ENCODE results near the gene TBC1D1. TPM values are rescaled to one million over a fixed set of nuclear protein-coding genes. Genes with fewer than 3 reads are reported as not detected.

Gene TBC1D1
- total RNA-seq, 3 donors from 2014 or later (not counting 1 experiment from before 2014, with no cell fraction given) = 59.2 to 78.6 (median 68.5) TPM

- H3K36me3 Mint-ChIP-seq = no peaks in the 10 kb centered on the region
- DNase-seq (no peak), ATAC-seq (no peak)
- H3K4me3 Mint-ChIP-seq = no peak overlapping the region
- no peaks in the 10 kb centered on the region for H3K36me3 ChIP-seq (ENCODE audit: control insufficient read depth, insufficient read depth, low read length)
- no peaks in the 10 kb centered on the region for H3K9me3 ChIP-seq (ENCODE audit: control insufficient read depth, insufficient read depth, low read length)
- H3K9me3 Mint-ChIP-seq = no peaks in the 10 kb centered on the region
- no peaks in the 10 kb centered on the region for H3K27me3 ChIP-seq (ENCODE audit: control insufficient read depth, insufficient read depth, low read length)
- H3K27me3 Mint-ChIP-seq (ENCODE audit: low read depth in 2 of 2) = peaks cover 2 to 7% of the 10 kb centered on the region in 2 donors
- peaks cover 31% of the 10 kb centered on the region for H3K4me1 ChIP-seq (ENCODE audit: control insufficient read depth, insufficient read depth, low read length)
- WGBS (ENCODE audit: insufficient coverage) = 60% methylated on average over 2 of the region's 2 CpGs
- H3K4me3 ChIP-seq (ENCODE audit: low read length) = no peak overlapping the region
- intact Hi-C loops (cut with micrococcal nuclease) = no loop called here
- H3K27ac ChIP-seq (ENCODE audit: low read length) = no peak overlapping the region
- TF ChIP-seq CTCF (IDR thresholded peaks at IDR 0.05) = no peak
- peaks cover 39 to 44% of the 10 kb centered on the region in 2 donors for H3K4me1 Mint-ChIP-seq
- no peak overlapping the region for H3K27ac Mint-ChIP-seq
Measured at GRCh38 chr4:38180456-38180855, 289.6 kb downstream of the TBC1D1 start.

GRCh38 chr4:38181286-38181685 is 290.4 kb downstream of the TBC1D1 start:
- no peak overlapping the region for H3K27ac Mint-ChIP-seq

GRCh38 chr4:38182334-38182998 is 291.6 kb downstream of the TBC1D1 start:
- H3K27me3 ChIP-seq (ENCODE audit: control insufficient read depth, insufficient read depth, low read length) = no peaks in the 10 kb centered on the region
- no peak for ATAC-seq
- 96% methylated on average over 39 of the region's 40 CpGs for WGBS (ENCODE audit: insufficient coverage)
- no peak overlapping the region for H3K4me3 ChIP-seq (ENCODE audit: low read length)
- no peak overlapping the region for H3K4me3 Mint-ChIP-seq
- H3K27ac Mint-ChIP-seq = no peak overlapping the region
- H3K36me3 ChIP-seq (ENCODE audit: control insufficient read depth, insufficient read depth, low read length) = no peaks in the 10 kb centered on the region
- H3K36me3 Mint-ChIP-seq = no peaks in the 10 kb centered on the region
- DNase-seq = no peak
- H3K9me3 Mint-ChIP-seq = no peaks in the 10 kb centered on the region
- peaks cover 14% of the 10 kb centered on the region for H3K4me1 ChIP-seq (ENCODE audit: control insufficient read depth, insufficient read depth, low read length)
- H3K27ac ChIP-seq (ENCODE audit: low read length) = no peak overlapping the region
- H3K27me3 Mint-ChIP-seq (ENCODE audit: low read depth in 2 of 2) = peaks cover 2 to 7% of the 10 kb centered on the region in 2 donors
- intact Hi-C loops (cut with micrococcal nuclease) = no loop called here
- TF ChIP-seq CTCF (IDR thresholded peaks at IDR 0.05) = no peak
- peaks cover 31% of the 10 kb centered on the region in 2 donors for H3K4me1 Mint-ChIP-seq
- H3K9me3 ChIP-seq (ENCODE audit: control insufficient read depth, insufficient read depth, low read length) = no peaks in the 10 kb centered on the region

More at GRCh38 chr4:38181286-38181685, 290.4 kb downstream of the TBC1D1 start:
- Histone ChIP-seq H3K27me3 (ENCODE audit: control insufficient read depth, insufficient read depth, low read length) (no peaks in the 10 kb centered on the region), H3K4me1 (ENCODE audit: control insufficient read depth, insufficient read depth, low read length) (peaks cover 26% of the 10 kb centered on the region), H3K9me3 (ENCODE audit: control insufficient read depth, insufficient read depth, low read length) (no peaks in the 10 kb centered on the region), H3K36me3 (ENCODE audit: control insufficient read depth, insufficient read depth, low read length) (no peaks in the 10 kb centered on the region), H3K4me3 (ENCODE audit: low read length) (no peak overlapping the region), H3K27ac (ENCODE audit: low read length) (no peak overlapping the region)
- no peaks in the 10 kb centered on the region for H3K9me3 Mint-ChIP-seq
- 86% methylated on average over 3 of the region's 3 CpGs for WGBS (ENCODE audit: insufficient coverage)
- no peak for TF ChIP-seq CTCF (IDR thresholded peaks at IDR 0.05)
- no peaks in the 10 kb centered on the region for H3K36me3 Mint-ChIP-seq
- H3K4me3 Mint-ChIP-seq = no peak overlapping the region
- H3K27me3 Mint-ChIP-seq (ENCODE audit: low read depth in 2 of 2) = peaks cover 2 to 7% of the 10 kb centered on the region in 2 donors
- ATAC-seq = no peak
- H3K4me1 Mint-ChIP-seq = peaks cover 39 to 40% of the 10 kb centered on the region in 2 donors
- intact Hi-C loops (cut with micrococcal nuclease) = no loop called here
- no peak for DNase-seq

- H3K36me3 Mint-ChIP-seq = no peaks in the 10 kb centered on the region
- H3K27ac Mint-ChIP-seq = no peak overlapping the region
- H3K4me1 Mint-ChIP-seq = peaks cover 13 to 15% of the 10 kb centered on the region in 2 donors
- Histone ChIP-seq H3K36me3 (ENCODE audit: control insufficient read depth, insufficient read depth, low read length) (no peaks in the 10 kb centered on the region), H3K27ac (ENCODE audit: low read length) (no peak overlapping the region), H3K4me1 (ENCODE audit: control insufficient read depth, insufficient read depth, low read length) (peaks cover 3% of the 10 kb centered on the region), H3K27me3 (ENCODE audit: control insufficient read depth, insufficient read depth, low read length) (no peaks in the 10 kb centered on the region), H3K4me3 (ENCODE audit: low read length) (no peak overlapping the region), H3K9me3 (ENCODE audit: control insufficient read depth, insufficient read depth, low read length) (no peaks in the 10 kb centered on the region)
- DNase-seq = no peak
- H3K27me3 Mint-ChIP-seq (ENCODE audit: low read depth in 2 of 2) = peaks cover 2 to 7% of the 10 kb centered on the region in 2 donors
- WGBS (ENCODE audit: insufficient coverage) = 91% methylated on average over 7 of the region's 8 CpGs
- intact Hi-C loops (cut with micrococcal nuclease) = no loop called here
- ATAC-seq = no peak
- no peak for TF ChIP-seq CTCF (IDR thresholded peaks at IDR 0.05)
- no peaks in the 10 kb centered on the region for H3K9me3 Mint-ChIP-seq
- H3K4me3 Mint-ChIP-seq = no peak overlapping the region
Measured at GRCh38 chr4:38184404-38184803, 293.5 kb downstream of the TBC1D1 start.
